SK-N-SH treated with all-trans-retinoic acid at 6 μM for 48 hours (cell line): ENCODE data around the gene C22orf23.
"Not testable (repeated sequence)": the region's sequence is repeated elsewhere in the genome, so short reads cannot be mapped to it uniquely, and the experiment has no call there.

Experiments
- ATAC-seq: fragments of 200-7000 bp; cut with Tn5 transposase; 3 replicates; pipeline ENCODE4 v1.9.1; 2020; ENCODE audit warnings: mild to moderate bottlenecking, moderate library complexity
- ARNTL ChIP-seq: fragments of 450-650 bp; formaldehyde crosslinking; IDR thresholded peaks from 2 replicates; pipeline ENCODE4 v1.5.0; 2020; ENCODE audit warnings: low read depth, mild to moderate bottlenecking, moderate library complexity, borderline replicate concordance
- BACH2 ChIP-seq: fragments of 250-450 bp; sonication (Bioruptor Pico); IDR thresholded peaks from 2 replicates; pipeline ENCODE4 v1.9.0; 2021; ENCODE audit warnings: mild to moderate bottlenecking, borderline replicate concordance
- CREB5 ChIP-seq: fragments of 250-450 bp; sonication (Bioruptor Pico); IDR thresholded peaks from 2 replicates; pipeline ENCODE4 v1.5.1; 2020; ENCODE audit warnings: low read depth, mild to moderate bottlenecking, moderate library complexity
- CSDC2 ChIP-seq: fragments of 250-450 bp; sonication (Bioruptor Pico); IDR thresholded peaks from 2 replicates; pipeline ENCODE4 v1.5.0; 2020; ENCODE audit warnings: mild to moderate bottlenecking, moderate library complexity
- GLIS3 ChIP-seq: fragments of 250-450 bp; sonication (Bioruptor Pico); IDR thresholded peaks from 2 replicates; pipeline ENCODE4 v1.5.0; 2020; ENCODE audit warnings: mild to moderate bottlenecking, moderate library complexity
- OSR1 ChIP-seq: fragments of 250-450 bp; sonication (Bioruptor Pico); IDR thresholded peaks from 2 replicates; pipeline ENCODE4 v1.8.0; 2022; ENCODE audit warnings: moderate library complexity, mild to moderate bottlenecking, inconsistent platforms
- POU6F1 ChIP-seq: fragments of 250-450 bp; sonication (Bioruptor Pico); IDR thresholded peaks from 2 replicates; pipeline ENCODE4 v1.8.0; 2021; ENCODE audit warnings: low read depth, mild to moderate bottlenecking, moderate library complexity, borderline replicate concordance
- PPARA ChIP-seq: fragments of 250-450 bp; sonication (Bioruptor Pico); IDR thresholded peaks from 2 replicates; pipeline ENCODE4 v1.5.0; 2020; ENCODE audit warnings: mild to moderate bottlenecking, borderline replicate concordance
- RARB ChIP-seq: fragments of 250-450 bp; sonication (Bioruptor Pico); IDR thresholded peaks from 2 replicates; pipeline ENCODE4 v1.8.0; 2021; ENCODE audit warnings: mild to moderate bottlenecking, moderate library complexity
- SNAI2 ChIP-seq: fragments of 250-450 bp; sonication (Bioruptor Pico); IDR thresholded peaks from 2 replicates; pipeline ENCODE4 v1.5.0; 2020; ENCODE audit warnings: mild to moderate bottlenecking, moderate library complexity
- TCF4 ChIP-seq: fragments of 250-450 bp; sonication (Bioruptor Pico); IDR thresholded peaks from 2 replicates; pipeline ENCODE4 v1.8.0; 2021; ENCODE audit warnings: mild to moderate bottlenecking, moderate library complexity, borderline replicate concordance
- TSHZ2 ChIP-seq: fragments of 250-450 bp; sonication (Bioruptor Pico); IDR thresholded peaks from 2 replicates; pipeline ENCODE4 v1.5.0; 2020; ENCODE audit warnings: mild to moderate bottlenecking, moderate library complexity
- ZC3H10 ChIP-seq: fragments of 250-450 bp; sonication (Bioruptor Pico); IDR thresholded peaks from 2 replicates; pipeline ENCODE4 v1.5.1; 2021; ENCODE audit warnings: mild to moderate bottlenecking, moderate library complexity
- ZNF565 ChIP-seq: fragments of 450-650 bp; formaldehyde crosslinking; conservative IDR thresholded peaks from 2 replicates; pipeline ENCODE4 v1.5.0; 2020; ENCODE audit warnings: low read depth, mild to moderate bottlenecking, moderate library complexity
- ZNF70 ChIP-seq: fragments of 450-650 bp; formaldehyde crosslinking; IDR thresholded peaks from 2 replicates; pipeline ENCODE4 v1.5.0; 2020; ENCODE audit warnings: mild to moderate bottlenecking, moderate library complexity
- ZNF8 ChIP-seq: fragments of 450-650 bp; formaldehyde crosslinking; IDR thresholded peaks from 2 replicates; pipeline ENCODE4 v1.5.0; 2020; ENCODE audit warnings: mild to moderate bottlenecking, moderate library complexity

C22orf23 gene

GRCh38 chr22:37979782-37980181 lies 26.4 kb upstream of the C22orf23 start:
- no peak for ATAC-seq
- TF ChIP-seq CREB5, result no peak

- TF ChIP-seq CREB5 (no peak), ARNTL (CRISPR knock-in tag) (no peak), CSDC2 (no peak), SNAI2 (CRISPR knock-in tag) (no peak), ZC3H10 (CRISPR knock-in tag) (no peak), PPARA (CRISPR knock-in tag) (no peak), GLIS3 (CRISPR knock-in tag) (no peak), ZNF565 (CRISPR knock-in tag) (no peak), POU6F1 (CRISPR knock-in tag) (no peak), OSR1 (CRISPR knock-in tag) (no peak)
- TF ChIP-seq, all 23 proteins: peak for 0
- ATAC-seq, result no peak
Measured at GRCh38 chr22:37976547-37976946, 23.1 kb upstream of the C22orf23 start.

GRCh38 chr22:37976022-37976421 lies 22.6 kb upstream of the C22orf23 start:
- not testable (repeated sequence) for ATAC-seq

- no peak for TF ChIP-seq TSHZ2
- no peak for TF ChIP-seq ZNF70 (CRISPR knock-in tag)
- TF ChIP-seq POU6F1 (CRISPR knock-in tag), result no peak
- no peak for TF ChIP-seq SNAI2 (CRISPR knock-in tag)
- no peak for TF ChIP-seq BACH2 (CRISPR knock-in tag)
- no peak for TF ChIP-seq ZNF8
- TF ChIP-seq GLIS3 (CRISPR knock-in tag), result no peak
- TF ChIP-seq TCF4 (CRISPR knock-in tag), result no peak
- no peak for TF ChIP-seq ZNF565 (CRISPR knock-in tag)
- TF ChIP-seq CSDC2, result no peak
- no peak for TF ChIP-seq RARB
- TF ChIP-seq OSR1 (CRISPR knock-in tag), result no peak
- ATAC-seq, result no peak
Measured at GRCh38 chr22:37975153-37975552, 21.8 kb upstream of the C22orf23 start.

GRCh38 chr22:37973271-37974170 lies 20.1 kb upstream of the C22orf23 start:
- no peak for ATAC-seq
- TF ChIP-seq OSR1 (CRISPR knock-in tag) (no peak), SNAI2 (CRISPR knock-in tag) (no peak), PPARA (CRISPR knock-in tag) (no peak), CSDC2 (no peak), CREB5 (no peak), GLIS3 (CRISPR knock-in tag) (no peak)
